Measurements from ENCODE around the gene CNOT4. TPM values are rescaled to one million over a fixed set of nuclear protein-coding genes. Genes with fewer than 3 reads are reported as not detected.

Gene CNOT4
- total RNA-seq, 4 donors from 2014 or later: 16.8 to 26.0 (median 20.0) TPM

GRCh38 chr7:135377171-135377570, 132.7 kb downstream of the CNOT4 start:
- Histone ChIP-seq H3K9me3 (no peaks in the 10 kb centered on the region), H3K27ac (no peak overlapping the region), H3K4me3 (no peak overlapping the region), H3K4me1 (no peaks in the 10 kb centered on the region), H3K27me3 (no peaks in the 10 kb centered on the region), H3K36me3 (no peaks in the 10 kb centered on the region)
- no peak for TF ChIP-seq EP300 (IDR thresholded peaks at IDR 0.05)
- TF ChIP-seq POLR2A (IDR thresholded peaks at IDR 0.05): no peak
- no peak for TF ChIP-seq CTCF (IDR thresholded peaks at IDR 0.05)
- no peak for DNase-seq (ENCODE audit: low spot score in 2 of 2)

- Histone ChIP-seq H3K27ac (no peak overlapping the region), H3K27me3 (no peaks in the 10 kb centered on the region), H3K9me3 (no peaks in the 10 kb centered on the region), H3K4me1 (no peaks in the 10 kb centered on the region), H3K4me3 (no peak overlapping the region), H3K36me3 (no peaks in the 10 kb centered on the region)
- WGBS, 2 donors: 74 to 81% methylated on average over 5 of the region's 5 CpGs
- no peak for DNase-seq (ENCODE audit: low spot score in 2 of 2)
- TF ChIP-seq EP300 (IDR thresholded peaks at IDR 0.05) (no peak), CTCF (IDR thresholded peaks at IDR 0.05) (no peak), POLR2A (IDR thresholded peaks at IDR 0.05) (no peak)
Observed at GRCh38 chr7:135375908-135376699, 133.8 kb downstream of the CNOT4 start.

GRCh38 chr7:135374736-135375135, 135.2 kb downstream of the CNOT4 start:
- Histone ChIP-seq H3K9me3 (no peaks in the 10 kb centered on the region), H3K4me3 (no peak overlapping the region), H3K27me3 (no peaks in the 10 kb centered on the region), H3K27ac (no peak overlapping the region), H3K36me3 (peaks cover 0 to 6% (median 0%) of the 10 kb centered on the region in 3 donors), H3K4me1 (no peaks in the 10 kb centered on the region)
- TF ChIP-seq POLR2A (IDR thresholded peaks at IDR 0.05) (no peak), EP300 (IDR thresholded peaks at IDR 0.05) (no peak), CTCF (IDR thresholded peaks at IDR 0.05) (no peak)
- DNase-seq (ENCODE audit: low spot score in 2 of 2): no peak
- WGBS, 2 donors: 94 to 95% methylated on average over 3 of the region's 3 CpGs

- Histone ChIP-seq H3K9me3 (no peaks in the 10 kb centered on the region), H3K27ac (no peak overlapping the region), H3K36me3 (peaks cover 0 to 6% (median 0%) of the 10 kb centered on the region in 3 donors), H3K4me1 (peaks cover 0 to under 1% (median 0%) of the 10 kb centered on the region in 4 donors), H3K4me3 (no peak overlapping the region), H3K27me3 (no peaks in the 10 kb centered on the region)
- DNase-seq (ENCODE audit: low spot score in 2 of 2): no peak
- WGBS, 2 donors: 93 to 94% methylated on average over 10 of the region's 10 CpGs
- no peak for TF ChIP-seq POLR2A (IDR thresholded peaks at IDR 0.05)
- TF ChIP-seq EP300 (IDR thresholded peaks at IDR 0.05): no peak
- TF ChIP-seq CTCF (IDR thresholded peaks at IDR 0.05): no peak
Observed at GRCh38 chr7:135372222-135372621, 137.7 kb downstream of the CNOT4 start.

GRCh38 chr7:135370656-135371055, 139.2 kb downstream of the CNOT4 start:
- Histone ChIP-seq H3K36me3 (peaks cover 0 to 6% (median 0%) of the 10 kb centered on the region in 3 donors), H3K4me1 (peaks cover 0 to 16% (median 0%) of the 10 kb centered on the region in 4 donors), H3K4me3 (no peak overlapping the region), H3K27me3 (no peaks in the 10 kb centered on the region), H3K9me3 (no peaks in the 10 kb centered on the region), H3K27ac (no peak overlapping the region)
- DNase-seq (ENCODE audit: low spot score in 2 of 2): no peak
- WGBS, 2 donors: 67 to 82% methylated on average over 1 of the region's 1 CpG
- TF ChIP-seq POLR2A (IDR thresholded peaks at IDR 0.05): no peak
- TF ChIP-seq EP300 (IDR thresholded peaks at IDR 0.05): no peak
- no peak for TF ChIP-seq CTCF (IDR thresholded peaks at IDR 0.05)

All from tibial nerve (tissue), 4 donors.